HG03432 (cell line): ENCODE results near the gene VSIG10.
A peak's percentile ranks its signal among the peaks of the same experiment; 100 is the strongest.
"Not testable (repeated sequence)": the region's sequence is repeated elsewhere in the genome, so short reads cannot be mapped to it uniquely, and the experiment has no call there.

ENCODE experiments used
- ATAC-seq: cut with Tn5 transposase; IDR thresholded peaks from one replicate; pipeline ENCODE4 v1.9.1; 2021; ENCODE audit warnings: mild to moderate bottlenecking, moderate library complexity; ENCODE audit not compliant: unreplicated experiment

The VSIG10 gene

DNA sequence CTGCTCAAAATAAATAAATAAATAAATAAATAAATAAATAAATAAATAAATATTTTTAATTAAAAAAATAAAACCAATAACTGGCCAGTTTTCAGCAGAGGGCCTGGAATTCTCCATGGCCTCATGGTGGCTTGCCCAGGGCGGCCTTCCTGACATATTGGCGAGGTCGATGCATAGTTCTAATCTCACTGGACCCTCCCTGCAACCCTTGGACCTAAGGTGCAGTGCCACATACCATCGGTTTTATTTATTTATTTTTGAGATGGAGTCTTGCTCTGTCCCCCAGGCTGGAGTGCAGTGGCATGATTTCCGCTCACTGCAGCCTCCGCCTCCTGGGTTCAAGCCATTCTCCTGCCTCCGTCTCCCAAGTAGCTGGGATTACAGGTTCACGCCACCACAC, 3.9 kb upstream of the VSIG10 start:
- ATAC-seq, result no peak

DNA sequence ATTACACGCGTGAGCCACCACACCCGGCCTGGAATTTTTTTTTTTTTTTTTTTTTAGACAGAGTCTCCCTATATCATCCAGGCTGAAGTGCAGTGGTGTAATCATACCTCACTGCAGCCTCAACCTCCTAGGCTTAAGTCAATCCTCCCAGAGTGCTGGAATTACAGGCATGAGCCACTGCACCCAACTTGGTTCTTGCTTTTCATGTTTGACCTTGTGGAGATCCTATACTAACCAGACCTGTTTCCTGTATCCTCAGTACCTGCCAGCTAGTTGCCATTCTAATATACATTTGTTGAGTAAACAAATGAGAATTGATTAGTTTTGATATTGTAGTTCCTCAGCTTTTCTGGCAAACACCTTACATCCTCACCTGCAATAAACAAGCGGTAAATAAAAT, 3.2 kb upstream of the VSIG10 start:
- ATAC-seq, result no peak

DNA sequence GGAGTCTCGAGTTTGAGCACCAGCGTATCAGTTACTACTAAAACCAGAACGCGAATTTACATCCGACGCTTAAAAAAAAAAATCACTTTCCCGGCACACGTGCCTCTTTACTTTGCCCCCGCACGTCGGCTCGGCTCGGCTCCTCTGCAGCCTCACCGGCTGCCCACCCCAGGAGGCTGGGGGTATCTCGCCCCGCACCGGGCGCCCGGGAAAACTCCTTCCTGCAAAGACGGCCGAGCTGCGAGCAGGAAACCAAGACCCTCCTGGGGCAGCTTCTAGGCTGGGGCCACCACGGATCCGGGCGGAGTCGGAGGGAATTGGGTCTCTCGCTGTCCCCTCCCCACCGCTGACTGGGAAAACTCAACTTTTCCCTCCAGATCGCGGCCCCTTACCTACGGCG, 610 bp downstream of the VSIG10 start:
- ATAC-seq, result peak; percentile 15

DNA sequence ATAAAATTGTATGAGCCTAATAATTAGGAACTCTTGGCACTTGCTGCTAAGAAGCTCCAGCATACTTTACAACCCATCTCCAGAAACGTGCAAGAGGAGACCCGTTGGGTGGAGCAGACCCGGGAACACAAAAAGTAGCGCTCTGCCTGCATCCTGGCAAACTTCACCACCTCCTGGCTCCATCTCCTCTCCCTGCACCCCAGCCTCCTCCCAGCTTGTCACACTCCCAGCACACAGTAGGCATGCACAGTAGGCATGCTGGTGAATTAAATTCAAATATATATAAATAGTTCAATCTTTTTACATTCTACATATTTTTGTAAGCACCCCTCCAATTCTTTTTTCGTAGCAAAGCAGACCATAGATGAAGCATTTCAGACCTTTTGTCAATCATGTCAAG, 1.2 kb downstream of the VSIG10 start:
- ATAC-seq, result no peak

DNA sequence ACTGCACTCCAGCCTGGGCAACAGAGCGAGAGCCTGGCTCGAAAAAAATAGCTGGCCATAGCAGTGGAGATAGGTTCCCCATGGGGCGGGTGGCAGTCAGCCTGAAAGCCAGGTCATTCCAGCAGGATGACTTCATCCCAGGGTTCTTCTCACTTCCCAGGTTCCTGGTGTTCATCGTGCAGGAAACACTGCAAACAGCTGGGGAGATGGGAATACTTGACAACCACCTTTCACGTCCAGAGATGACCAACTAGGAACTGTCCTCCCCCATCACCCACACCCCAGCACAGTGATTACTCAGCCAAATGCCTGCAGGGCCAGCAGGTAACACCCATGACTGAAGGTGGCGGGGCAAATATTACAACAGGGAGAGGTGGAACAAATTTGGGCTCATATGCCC, 1.7 kb downstream of the VSIG10 start:
- no peak for ATAC-seq

DNA sequence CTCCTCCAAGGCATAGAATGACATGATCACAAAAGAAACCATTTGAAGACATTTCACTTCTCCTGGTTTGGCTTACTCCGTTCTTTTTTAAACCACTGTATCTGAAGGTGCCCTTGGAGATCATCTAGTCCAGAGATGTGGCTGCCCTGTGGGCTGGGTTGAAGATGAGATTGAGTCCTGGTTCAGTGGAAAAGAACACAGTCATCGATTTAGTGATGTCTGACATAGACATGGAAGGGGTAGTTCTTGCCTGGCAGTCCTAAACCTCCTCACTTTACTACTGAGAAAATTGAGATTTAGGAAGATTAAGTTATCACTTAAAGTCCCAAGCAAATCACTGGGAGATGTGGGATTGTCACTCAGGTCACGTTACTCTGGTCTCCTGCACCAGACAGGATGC, 2.8 kb downstream of the VSIG10 start:
- no peak for ATAC-seq

DNA sequence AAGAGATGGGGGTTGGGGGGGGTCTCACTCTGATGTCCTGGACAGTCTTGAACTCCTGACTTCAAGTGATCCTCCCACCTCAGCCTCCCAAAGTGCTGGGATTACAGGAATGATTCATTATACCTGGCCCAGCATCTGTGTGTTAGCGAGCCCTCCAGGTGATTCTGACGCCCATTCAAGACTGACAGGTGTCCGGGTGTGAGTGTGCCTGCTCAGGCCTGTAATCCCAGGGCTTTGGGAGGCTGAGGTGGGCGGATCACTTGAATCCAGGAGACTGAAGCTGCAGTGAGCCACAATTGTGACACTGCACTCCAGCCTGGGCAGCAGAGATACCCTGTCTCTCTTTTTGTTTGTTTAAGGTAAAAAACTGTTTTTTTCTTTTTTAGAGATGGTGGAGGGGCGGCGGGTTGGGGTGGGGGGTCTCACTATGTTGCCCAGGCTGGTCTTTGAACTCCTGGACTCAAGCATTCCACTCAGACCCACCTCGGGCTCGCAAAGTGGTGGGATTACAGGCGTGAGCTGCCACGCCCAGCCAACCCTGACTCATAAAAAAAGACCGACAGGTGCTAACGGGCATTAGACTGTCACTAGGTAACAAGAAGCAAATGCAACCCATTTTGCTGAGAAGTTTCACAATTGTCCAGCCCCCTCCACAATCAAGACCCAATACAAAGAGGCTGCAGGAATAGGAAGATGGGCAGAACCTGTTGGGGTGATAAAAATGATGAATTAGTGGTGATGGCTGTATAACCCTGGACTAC, 4.7 kb downstream of the VSIG10 start:
- ATAC-seq, result no peak

DNA sequence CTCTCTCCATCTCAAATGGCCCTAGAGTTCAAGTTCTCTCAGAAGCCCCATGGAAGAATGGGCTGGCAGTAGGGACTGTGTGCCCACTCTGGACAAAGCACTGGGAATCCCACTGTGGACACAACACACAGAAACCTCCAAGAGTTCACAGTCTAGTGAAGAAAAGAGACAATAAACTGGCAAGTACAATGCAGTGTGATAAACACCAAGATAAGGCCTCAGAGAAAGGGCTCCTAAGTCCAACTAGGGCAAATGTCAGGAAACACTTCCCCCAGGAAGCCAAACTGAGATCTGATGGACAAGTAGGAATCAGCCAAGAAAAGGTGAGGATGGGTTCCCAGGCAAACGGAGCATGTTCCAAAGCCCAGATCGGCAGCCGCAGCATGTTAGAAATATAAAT, 5.4 kb downstream of the VSIG10 start:
- no peak for ATAC-seq

DNA sequence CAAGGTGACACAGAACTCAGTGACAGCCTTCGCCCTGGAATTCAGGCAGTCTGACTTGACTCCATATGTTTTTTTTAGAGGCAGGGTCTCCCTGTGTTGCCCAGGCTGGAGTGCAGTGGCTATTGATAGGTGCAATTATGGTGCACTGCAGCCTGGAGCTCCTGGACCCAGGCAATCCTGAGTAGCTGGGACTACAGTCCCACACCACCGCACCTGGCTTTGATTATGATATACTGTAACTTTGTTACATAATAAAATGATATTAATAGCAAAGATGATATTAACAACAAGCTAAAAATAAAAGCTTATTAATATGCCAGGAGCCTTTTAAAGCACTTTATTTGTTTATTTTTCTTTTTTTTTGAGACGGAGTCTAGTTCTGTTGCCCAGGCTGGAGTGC, 9.8 kb downstream of the VSIG10 start:
- no peak for ATAC-seq

DNA sequence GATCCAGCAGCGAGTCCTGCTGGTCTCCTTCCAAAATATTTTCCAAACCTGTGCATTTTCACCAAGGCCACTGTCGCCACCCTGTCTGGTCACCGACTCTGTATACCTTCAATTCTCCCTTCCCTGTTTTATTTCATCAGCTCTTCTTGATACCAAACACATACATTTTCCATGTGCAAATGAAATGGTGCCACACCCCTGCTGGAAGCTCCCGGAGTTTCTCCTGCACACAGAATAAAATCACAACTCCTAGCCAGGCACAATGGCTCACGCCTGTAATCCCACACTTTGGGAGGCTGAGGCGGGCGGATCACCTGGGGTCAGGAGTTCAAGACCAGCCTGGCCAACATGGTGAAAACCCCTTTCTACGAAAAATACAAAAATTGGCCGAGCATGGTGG, 14.0 kb downstream of the VSIG10 start:
- no peak for ATAC-seq

DNA sequence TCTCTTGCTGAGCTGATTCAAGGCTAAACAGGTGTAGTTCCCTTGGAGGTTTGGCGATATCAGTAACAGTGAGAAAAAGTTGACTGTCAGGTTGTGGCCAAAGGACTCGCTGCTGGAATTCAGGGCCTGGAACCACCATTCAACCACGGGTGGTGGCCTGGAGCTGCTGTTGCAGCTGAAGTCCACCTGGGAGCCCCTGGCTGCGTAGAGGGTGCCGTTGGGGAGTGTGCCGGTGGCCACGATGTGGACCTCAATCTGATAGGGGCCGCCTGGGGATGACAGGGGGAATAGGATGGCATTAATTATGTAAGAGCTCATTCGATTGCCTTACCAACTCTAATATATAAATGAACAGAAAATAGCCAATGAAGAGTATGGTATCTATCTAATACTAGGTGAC, 21.6 kb downstream of the VSIG10 start:
- no peak for ATAC-seq

DNA sequence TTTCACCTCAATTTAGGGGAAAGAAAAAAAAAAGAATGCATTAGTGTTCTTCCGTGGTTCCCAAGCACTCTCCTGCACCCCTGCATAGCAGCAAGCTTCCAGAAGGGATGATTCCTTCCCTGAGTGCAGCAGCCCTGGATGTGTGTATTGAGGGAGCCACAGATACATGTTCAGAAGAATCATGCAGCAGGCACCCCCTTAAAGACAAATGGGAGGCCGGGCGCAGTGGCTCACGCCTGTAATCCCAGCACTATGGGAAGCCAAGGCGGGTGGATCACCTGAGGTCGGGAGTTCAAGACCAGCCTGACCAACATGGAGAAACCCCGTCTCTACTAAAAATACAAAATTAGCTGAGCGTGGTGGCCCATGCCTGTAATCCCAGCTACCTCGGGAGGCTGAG, 22.3 kb downstream of the VSIG10 start:
- not testable (repeated sequence) for ATAC-seq

DNA sequence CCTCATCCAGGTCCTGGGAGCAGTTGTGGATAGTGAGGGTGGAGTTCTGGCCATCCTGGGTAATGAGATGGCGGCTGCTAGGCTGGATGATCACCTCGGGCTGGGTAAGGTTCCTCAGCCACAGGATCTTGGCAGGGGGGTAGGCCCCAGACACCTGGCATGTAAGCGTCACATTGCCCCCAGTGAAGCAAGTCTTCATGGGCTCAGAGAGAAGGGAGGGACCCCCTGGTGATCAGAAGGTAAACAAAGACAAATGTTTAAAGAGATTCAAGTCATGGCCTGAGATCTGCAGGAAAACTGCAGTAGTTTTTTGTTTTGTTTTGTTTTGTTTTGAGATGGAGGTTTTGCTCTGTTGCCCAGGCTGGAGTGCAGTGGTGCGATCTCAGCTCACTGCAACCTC, 30.0 kb downstream of the VSIG10 start:
- no peak for ATAC-seq

DNA sequence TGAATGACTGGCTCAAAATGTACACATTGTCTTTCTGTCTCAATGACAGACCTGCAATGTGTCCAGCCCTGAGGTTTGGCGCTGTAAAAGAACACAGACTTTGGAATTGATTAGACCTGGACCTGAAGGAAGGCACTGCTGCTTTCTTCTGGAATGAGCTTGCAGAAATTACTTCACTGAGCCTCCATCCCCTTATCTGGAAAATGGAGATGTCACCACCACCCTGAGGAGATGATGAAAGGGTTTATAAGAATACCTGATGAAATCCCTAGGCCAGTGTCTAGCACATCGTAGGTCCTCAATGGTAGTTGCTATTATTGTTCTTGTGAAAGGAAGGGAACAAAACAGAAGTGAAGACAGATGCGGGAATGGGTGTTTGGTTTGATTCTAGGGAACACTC, 33.2 kb downstream of the VSIG10 start:
- no peak for ATAC-seq

DNA sequence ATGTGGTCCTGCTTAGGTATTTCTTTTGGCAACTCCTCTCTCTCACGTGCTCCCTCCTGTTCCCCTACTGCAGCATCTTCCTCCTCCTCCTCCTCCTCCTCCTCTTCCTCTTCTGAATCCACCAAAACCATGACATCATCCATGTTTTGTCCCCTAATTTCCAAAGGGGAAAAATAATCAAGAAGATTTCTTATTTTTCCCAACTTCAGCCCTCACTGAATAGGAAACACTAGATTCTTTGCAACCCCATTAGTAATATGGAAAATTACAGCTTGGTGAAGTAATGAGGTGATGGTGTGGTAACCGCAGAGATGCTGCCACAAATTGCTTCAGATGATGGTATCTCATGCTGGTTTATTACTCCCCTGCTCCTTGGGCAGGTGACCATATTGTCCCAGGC, 35.4 kb downstream of the VSIG10 start:
- no peak for ATAC-seq

DNA sequence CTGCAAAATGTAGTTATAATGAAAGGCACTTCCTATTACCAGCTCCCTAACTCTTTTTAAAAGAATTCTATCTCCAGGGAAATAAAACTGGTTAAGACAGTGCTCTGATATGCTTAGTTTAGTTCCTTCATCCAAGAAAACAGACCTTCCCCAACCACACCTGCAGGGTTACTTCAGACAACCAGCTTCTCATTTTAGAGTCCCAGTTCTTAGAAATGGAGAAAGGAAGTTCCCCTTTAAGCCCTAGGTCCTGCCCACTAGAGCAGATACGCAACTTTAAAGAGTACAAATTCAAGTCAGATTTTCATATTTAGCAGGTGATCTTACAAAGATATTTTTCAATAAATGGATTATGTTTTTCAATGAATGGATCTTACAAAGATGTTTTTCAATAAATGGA, 38.4 kb downstream of the VSIG10 start:
- no peak for ATAC-seq

DNA sequence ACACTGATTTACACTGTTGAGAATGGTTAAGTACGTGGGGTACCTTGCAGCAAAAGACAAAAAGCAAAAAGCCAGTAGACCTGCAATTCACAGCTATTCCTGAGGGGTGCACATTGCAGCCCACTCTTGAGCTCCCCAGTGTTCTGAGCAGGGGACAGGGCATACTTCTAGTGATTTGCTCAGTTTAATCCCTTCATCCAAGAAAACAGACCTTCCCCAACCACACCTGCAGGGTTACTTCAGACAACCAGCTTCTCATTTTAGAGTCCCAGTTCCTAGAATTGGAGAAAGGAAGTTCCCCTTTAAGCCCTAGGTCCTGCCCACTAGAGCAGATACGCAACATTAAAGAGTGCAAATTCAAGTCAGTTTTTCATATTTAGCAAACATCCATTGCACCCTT, 39.2 kb downstream of the VSIG10 start:
- no peak for ATAC-seq

DNA sequence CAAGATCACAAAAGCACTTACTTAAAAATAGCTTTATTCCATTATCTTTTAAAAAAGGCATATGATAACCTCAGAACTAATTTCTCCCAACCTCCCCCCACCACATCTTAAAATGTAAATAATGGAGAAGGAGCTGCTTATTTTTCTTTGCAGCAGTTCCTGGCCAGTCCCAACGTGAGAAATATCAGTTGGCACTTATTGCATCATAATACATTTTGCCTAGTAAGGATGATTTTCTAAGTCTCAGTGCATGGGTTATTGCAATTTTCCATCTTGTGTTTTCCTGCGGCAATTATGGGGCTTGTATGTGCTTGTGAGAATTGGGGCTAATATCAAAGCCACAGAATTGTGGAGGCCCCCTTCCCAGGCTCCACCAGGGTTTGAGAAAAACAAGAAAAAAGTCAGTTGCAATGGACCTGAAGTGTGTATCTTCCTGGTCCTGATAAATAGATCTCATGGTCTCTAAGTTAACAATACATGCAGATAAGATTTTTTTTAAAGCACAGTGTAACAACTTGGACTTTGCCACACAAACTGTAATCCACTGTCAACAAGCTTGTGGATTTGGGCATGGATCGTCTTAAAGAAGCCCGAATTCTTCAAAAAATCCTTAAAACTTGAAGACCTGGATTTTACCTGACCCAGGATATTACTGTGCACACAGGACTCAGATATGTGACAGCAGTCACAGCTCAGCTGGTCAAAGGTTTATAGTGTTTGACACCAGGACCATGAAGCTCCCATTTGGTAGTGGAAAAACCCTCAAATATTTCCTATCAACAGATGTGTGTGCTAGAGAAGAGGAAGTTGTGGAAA, 40.0 kb downstream of the VSIG10 start:
- ATAC-seq, result no peak

DNA sequence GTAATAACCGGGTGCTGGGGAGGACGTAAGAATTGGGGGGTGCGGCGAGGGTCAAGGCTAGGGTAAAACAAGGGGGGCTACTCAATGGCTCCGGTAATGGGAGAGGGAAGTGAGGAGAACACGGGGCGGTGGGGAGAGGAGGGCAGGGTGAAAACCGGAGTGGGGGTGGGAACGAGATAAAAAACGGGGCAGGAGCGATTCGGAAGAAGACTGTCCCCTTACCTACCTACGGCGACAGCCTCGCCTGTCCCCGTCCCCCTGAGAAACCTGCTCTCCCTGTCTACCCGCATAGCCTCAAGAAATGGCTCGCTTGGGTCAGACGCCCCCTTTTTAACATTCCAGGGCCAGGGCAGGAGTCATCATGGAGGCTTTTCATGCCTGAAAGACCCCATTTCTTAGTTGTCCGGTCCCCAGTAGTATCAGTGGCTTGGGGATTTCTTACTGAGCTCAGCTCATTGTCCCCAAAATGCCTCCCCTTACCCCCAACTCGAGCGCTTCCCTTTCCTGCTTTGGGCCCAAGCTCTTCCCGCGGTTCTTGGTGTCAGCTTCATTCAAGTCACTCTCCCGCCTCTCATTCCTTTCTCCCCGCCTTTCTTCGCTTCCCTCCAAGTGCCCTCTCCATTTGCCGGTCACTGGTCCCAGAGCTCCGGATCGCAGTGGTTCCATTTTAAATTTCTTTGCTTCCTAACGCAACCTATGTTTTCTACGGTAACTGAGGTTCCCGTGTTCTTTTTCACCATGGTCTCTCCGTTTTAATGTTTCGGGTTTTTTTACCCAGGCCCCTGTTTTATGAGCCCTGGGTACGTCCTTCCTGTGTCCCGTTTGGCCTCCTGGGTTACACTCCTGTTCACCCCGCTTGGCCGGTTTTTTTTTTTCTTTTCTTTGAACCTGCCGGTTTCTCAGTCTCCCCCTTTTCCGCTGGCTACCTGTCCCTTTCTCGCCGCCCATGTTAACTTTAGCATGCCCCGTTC, 41.7 kb downstream of the VSIG10 start:
- no peak for ATAC-seq

DNA sequence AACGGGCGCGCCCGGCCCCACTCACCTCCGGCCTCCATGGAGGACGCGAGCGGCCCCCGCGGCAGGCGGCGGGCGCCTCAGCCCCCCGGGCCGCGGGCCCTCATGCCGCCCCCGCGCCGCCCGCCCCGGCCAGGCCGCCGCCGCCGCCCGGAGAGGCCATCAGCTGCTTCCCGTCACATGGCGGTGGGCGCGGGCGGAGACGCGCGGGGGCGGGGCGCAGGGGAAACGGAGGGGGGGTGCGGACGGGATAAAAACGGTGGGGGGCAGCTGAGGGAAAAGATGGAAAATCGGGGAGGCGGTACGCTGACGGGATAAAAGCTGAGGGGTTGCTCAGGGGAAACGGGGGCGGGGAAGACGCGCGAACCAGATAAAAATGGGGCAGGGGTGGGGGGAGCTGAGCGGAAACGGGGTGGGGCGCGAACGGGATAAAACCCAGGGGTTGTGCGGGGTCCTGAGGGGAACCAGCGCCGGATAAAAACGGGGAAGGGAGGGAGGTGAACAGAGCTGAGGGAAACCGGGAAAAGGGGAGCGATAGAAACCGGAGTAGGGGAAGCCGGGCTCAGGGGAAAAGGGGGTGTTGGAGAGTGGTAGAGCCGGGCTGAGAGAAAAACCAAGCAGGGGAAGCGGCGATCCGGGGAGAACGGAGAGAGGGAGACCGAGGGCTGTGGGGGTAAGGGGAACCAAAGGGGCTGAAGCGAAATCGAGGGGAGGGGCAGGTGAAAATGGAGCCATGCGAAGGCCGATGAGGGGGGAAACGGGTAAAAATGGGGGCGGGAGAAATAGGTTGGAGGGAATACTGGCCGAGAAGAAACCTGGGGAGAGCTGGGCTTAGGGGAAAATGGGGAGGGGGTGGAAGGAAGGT, 42.6 kb downstream of the VSIG10 start, which contains the start of gene WSB2:
Gene WSB2, minus strand, starts transcription at position 169 of the 862 bp plus-strand sequence. Its CDS starts 131 bp downstream, at position 38.
- peak; percentile 67 for ATAC-seq
